Measurements from ENCODE around the gene TACR2.

Gene TACR2

GRCh38 chr10:69418052-69418752 is 1.5 kb upstream of the TACR2 start:
- DNase-seq = peak in 1 of 2 experiments; percentile 7

GRCh38 chr10:69417542-69417941 is 824 bp upstream of the TACR2 start:
- no peak for DNase-seq

- peak in 1 of 2 experiments; percentile 64 for DNase-seq
Observed at GRCh38 chr10:69415951-69416350, 767 bp downstream of the TACR2 start.

- no peak for DNase-seq
Observed at GRCh38 chr10:69415049-69415448, 1.7 kb downstream of the TACR2 start.

GRCh38 chr10:69414036-69415018 is 2.4 kb downstream of the TACR2 start:
- DNase-seq = no peak

- peak; percentile 45 to 64 for DNase-seq
Observed at GRCh38 chr10:69413221-69413865, 3.4 kb downstream of the TACR2 start.

GRCh38 chr10:69412232-69412790 is 4.4 kb downstream of the TACR2 start:
- DNase-seq = no peak

GRCh38 chr10:69411476-69411875 is 5.2 kb downstream of the TACR2 start:
- DNase-seq = no peak

GRCh38 chr10:69410487-69410886 is 6.2 kb downstream of the TACR2 start:
- no peak for DNase-seq

GRCh38 chr10:69409968-69410367 is 6.8 kb downstream of the TACR2 start:
- DNase-seq = no peak

- DNase-seq = no peak
Observed at GRCh38 chr10:69409176-69409495, 7.6 kb downstream of the TACR2 start.

- peak; percentile 66 to 93 for DNase-seq
Observed at GRCh38 chr10:69408318-69409175, 8.2 kb downstream of the TACR2 start.

GRCh38 chr10:69407621-69408301 is 9.0 kb downstream of the TACR2 start:
- peak in 1 of 2 experiments; percentile 27 for DNase-seq

GRCh38 chr10:69406816-69407580 is 9.7 kb downstream of the TACR2 start:
- no peak for DNase-seq

GRCh38 chr10:69406302-69406811 is 10.4 kb downstream of the TACR2 start:
- no peak for DNase-seq

GRCh38 chr10:69405221-69405620 is 11.5 kb downstream of the TACR2 start:
- no peak for DNase-seq

GRCh38 chr10:69404786-69405185 is 11.9 kb downstream of the TACR2 start:
- DNase-seq = no peak

GRCh38 chr10:69403519-69403918 is 13.2 kb downstream of the TACR2 start:
- DNase-seq = no peak

GRCh38 chr10:69403066-69403465 is 13.7 kb downstream of the TACR2 start:
- DNase-seq = no peak

- DNase-seq = no peak
Observed at GRCh38 chr10:69402386-69402785, 14.3 kb downstream of the TACR2 start.

- DNase-seq = no peak
Observed at GRCh38 chr10:69401416-69401815, 15.3 kb downstream of the TACR2 start.

Data from NCI-H446 (cell line).